Activated CD8-positive, alpha-beta T cell treated with anti-CD3 and anti-CD28 coated beads, Interleukin-2, amount 10 ng/mL, durations not matched to agents 7 days and 5 days (primary cell): Measurements from ENCODE around the gene NKIRAS2. TPM values are rescaled to one million over a fixed set of nuclear protein-coding genes. Genes with fewer than 3 reads are reported as not detected.

Experiments
- ATAC-seq: fragments of 150-1000 bp; cut with Tn5 transposase; one replicate; pipeline ENCODE4 v1.10.0; 2021; ENCODE audit warnings: moderate library complexity
- CTCF ChIA-PET: fragments of 350-600 bp; sonication (Branson Sonifier 250); formaldehyde crosslinking; loops from one replicate; lab custom pipeline; 2021; ENCODE audit warnings: antibody characterized with exemption; lab: Charles Lee
- POLR2A ChIA-PET: fragments of 350-600 bp; sonication (Branson Sonifier 250); formaldehyde crosslinking; loops from one replicate; lab custom pipeline; 2021; ENCODE audit warnings: antibody characterized with exemption; lab: Charles Lee
- DNase-seq: peaks from one replicate; pipeline ENCODE4 v3.0.0-alpha.2; 2020
- H3K27ac Mint-ChIP-seq: one replicate; pipeline ENCODE4 v1.8.0; 2021; ENCODE audit warnings: mild to moderate bottlenecking, mixed read lengths
- H3K27me3 Mint-ChIP-seq: one replicate; pipeline ENCODE4 v1.8.0; 2021; ENCODE audit warnings: low read depth, mixed read lengths
- H3K36me3 Mint-ChIP-seq: one replicate; pipeline ENCODE4 v1.8.0; 2021; ENCODE audit warnings: low read depth, mixed read lengths
- H3K4me1 Mint-ChIP-seq: one replicate; pipeline ENCODE4 v1.8.0; 2021; ENCODE audit warnings: low read depth, mixed read lengths
- H3K4me3 Mint-ChIP-seq: one replicate; pipeline ENCODE4 v1.8.0; 2021; ENCODE audit warnings: mild to moderate bottlenecking, mixed read lengths
- H3K9me3 Mint-ChIP-seq: one replicate; pipeline ENCODE4 v1.8.0; 2022; ENCODE audit warnings: mixed read lengths; ENCODE audit not compliant: insufficient read depth
- total RNA-seq, 2 experiments: library from RNA; stranded (reverse); gene quantifications; one replicate each; pipeline ENCODE4 v1.2.3, GENCODE V29; 2021

NKIRAS2 gene
- total RNA-seq, 2 experiments from 2014 or later = 25.7 to 26.2 TPM

DNA sequence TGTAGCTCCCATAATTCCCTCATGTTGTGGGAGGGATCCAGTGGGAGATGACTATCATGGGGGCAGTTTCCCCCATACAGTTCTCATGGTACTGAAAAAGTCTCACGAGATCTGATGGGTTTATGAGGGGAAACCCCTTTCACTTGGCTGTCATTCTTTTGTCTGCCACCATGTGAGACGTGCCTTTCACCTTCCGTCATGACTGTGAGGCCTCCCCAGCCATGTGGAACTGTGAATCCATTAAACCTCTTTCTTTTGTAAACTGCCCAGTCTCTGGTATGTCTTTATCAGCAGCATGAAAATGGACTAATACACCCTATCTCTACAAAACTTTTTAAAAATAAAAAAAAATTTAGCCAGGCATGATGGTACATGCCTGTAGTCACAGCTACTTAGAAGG lies 36.7 kb downstream of the NKIRAS2 start:
- no peak for ATAC-seq
- H3K9me3 Mint-ChIP-seq = no peaks in the 10 kb centered on the region
- ChIA-PET POLR2A (interaction anchor here (1.4 kb wide), 1 partner anchor 56 kb away, joined by 4 read pairs; no protein-coding TSS in a partner anchor), CTCF (interaction anchor here (1.7 kb wide), 2 partner anchors 9 to 11 kb away, joined by 7 to 8 read pairs; no protein-coding TSS in a partner anchor)
- H3K27me3 Mint-ChIP-seq = peaks cover 19% of the 10 kb centered on the region
- no peak for DNase-seq
- no peak overlapping the region for H3K4me3 Mint-ChIP-seq
- H3K4me1 Mint-ChIP-seq = peaks cover 9% of the 10 kb centered on the region
- H3K27ac Mint-ChIP-seq = no peak overlapping the region
- H3K36me3 Mint-ChIP-seq = no peaks in the 10 kb centered on the region

DNA sequence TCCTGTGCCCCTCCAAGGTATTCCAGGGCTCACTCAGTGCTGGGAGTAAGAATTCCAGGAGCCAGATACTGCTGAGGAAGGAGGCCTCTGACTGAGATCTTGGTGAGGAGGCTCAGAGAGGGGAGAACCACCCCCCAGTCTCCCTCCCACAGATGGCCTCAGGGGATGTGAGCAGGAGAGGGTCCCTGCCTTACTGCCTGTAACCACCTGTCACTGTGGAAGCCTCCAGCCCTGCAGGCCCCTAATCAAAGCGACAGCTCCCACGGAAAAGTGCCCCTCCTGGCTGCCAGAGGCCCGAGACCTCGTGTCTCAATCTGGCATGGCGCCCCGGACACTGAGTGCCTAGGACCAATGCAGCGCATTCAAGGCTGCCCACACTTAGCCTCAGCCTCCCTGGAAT lies 38.2 kb downstream of the NKIRAS2 start:
- ChIA-PET CTCF (interaction anchor here (1.6 kb wide), 1 partner anchor 15 kb away, joined by 4 read pairs; no protein-coding TSS in a partner anchor), POLR2A (no interaction called here)
- no peak for DNase-seq
- no peak for ATAC-seq
- no peaks in the 10 kb centered on the region for H3K36me3 Mint-ChIP-seq
- H3K9me3 Mint-ChIP-seq = no peaks in the 10 kb centered on the region
- H3K4me3 Mint-ChIP-seq = no peak overlapping the region
- H3K27me3 Mint-ChIP-seq = peaks cover 5% of the 10 kb centered on the region
- H3K4me1 Mint-ChIP-seq = peaks cover 12% of the 10 kb centered on the region
- H3K27ac Mint-ChIP-seq = no peak overlapping the region

DNA sequence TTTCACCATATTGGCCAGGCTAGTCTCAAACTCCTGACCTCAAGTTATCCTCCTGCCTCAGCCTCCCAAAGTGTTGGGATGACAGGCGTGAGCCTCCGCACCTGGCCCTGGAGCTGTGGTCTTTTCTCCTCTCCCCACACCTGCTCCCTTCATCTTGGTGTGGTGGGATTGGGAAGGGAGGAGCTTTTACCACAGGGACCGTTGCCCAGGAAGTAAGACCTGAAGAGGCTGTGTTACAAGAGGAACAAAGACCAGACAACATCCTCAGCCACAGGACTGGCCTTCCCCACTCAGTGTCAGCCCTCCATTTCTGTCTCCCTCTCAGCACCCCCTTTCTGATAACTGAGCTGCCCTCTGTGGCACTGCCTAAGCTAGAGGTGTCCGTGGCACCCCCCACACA lies 39.9 kb downstream of the NKIRAS2 start:
- Mint-ChIP-seq H3K9me3 (no peaks in the 10 kb centered on the region), H3K27me3 (no peaks in the 10 kb centered on the region), H3K4me1 (peaks cover 30% of the 10 kb centered on the region), H3K4me3 (no peak overlapping the region), H3K36me3 (no peaks in the 10 kb centered on the region), H3K27ac (no peak overlapping the region)
- no peak for ATAC-seq
- ChIA-PET CTCF (interaction anchor here (1.0 to 1.6 kb wide), 3 partner anchors 8 to 35 kb away, joined by 3 to 4 read pairs (median 4); no protein-coding TSS in a partner anchor), POLR2A (interaction anchor here (1.0 kb wide), 1 partner anchor 53 kb away, joined by 4 read pairs; the partner anchor contains the start of gene DHX58)
- DNase-seq = no peak

DNA sequence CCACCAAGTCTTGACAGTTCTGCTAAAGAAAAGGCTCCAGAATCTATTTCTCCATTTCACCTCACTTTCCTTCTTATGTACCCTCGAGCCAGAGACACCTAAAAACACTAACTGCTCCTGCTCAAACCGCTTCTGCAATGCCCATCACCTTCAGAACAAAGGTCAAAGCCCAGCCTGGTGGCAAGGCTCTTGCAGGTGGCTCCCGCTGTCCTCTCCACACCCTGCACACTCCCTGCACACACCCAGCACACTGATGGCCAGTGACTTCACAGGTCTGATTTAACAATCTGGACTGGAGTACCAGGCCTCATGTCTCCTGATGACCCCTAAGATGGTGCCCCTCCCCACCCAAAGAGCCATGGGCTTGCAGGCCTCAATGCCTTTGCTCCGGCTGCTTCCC lies 40.3 kb downstream of the NKIRAS2 start:
- H3K9me3 Mint-ChIP-seq = no peaks in the 10 kb centered on the region
- CTCF ChIA-PET = no interaction called here
- no peak for DNase-seq
- no peak overlapping the region for H3K27ac Mint-ChIP-seq
- no peak for ATAC-seq
- H3K4me1 Mint-ChIP-seq = peaks cover 34% of the 10 kb centered on the region
- no peak overlapping the region for H3K4me3 Mint-ChIP-seq
- no peaks in the 10 kb centered on the region for H3K27me3 Mint-ChIP-seq
- POLR2A ChIA-PET = interaction anchor here (1.0 kb wide), 1 partner anchor 52 kb away, joined by 4 read pairs; the partner anchor contains the start of gene DHX58
- H3K36me3 Mint-ChIP-seq = no peaks in the 10 kb centered on the region

DNA sequence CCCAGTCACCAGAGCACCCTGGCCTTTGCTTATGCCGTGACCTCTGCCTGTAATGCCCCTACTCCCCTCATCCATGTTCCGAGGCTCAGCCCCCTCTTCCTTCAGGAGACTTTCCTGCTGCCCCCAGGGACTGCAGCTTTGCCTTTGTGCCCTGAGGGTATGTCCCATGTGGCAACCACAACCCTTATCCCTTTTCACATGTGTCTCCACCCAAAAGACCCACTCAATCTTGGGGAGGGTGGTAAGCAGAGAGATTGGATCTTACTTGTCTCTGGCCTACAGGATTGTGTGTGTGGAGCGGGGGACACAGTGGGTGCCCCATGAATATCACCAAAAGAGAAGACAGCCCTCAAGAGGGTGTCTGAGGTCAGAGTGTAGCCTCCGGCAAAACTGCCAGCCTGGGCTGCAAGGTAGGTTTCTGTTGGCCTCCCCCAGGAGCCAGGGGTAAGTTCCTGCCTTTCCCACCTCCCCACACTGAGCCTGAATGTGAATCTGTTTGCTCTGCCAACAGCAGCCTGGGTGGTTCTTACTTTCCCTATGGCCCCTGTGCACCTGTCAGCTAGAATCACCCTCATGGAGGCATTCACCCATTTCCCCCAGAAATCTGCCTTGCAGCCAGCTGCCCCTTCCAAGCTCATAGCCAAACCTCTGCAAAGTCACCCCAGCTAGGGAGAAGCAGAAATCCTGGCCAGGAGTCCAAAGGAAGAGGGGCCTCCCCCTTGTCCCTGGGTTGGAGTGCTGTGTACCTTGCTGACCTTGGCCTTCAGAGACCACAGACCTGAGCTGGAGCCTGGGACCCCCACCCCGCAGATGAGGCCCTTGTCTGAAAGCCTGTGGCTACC lies 42.0 kb downstream of the NKIRAS2 start:
- DNase-seq (no peak), ATAC-seq (no peak)
- Mint-ChIP-seq H3K36me3 (no peaks in the 10 kb centered on the region), H3K4me3 (no peak overlapping the region), H3K9me3 (no peaks in the 10 kb centered on the region), H3K27me3 (no peaks in the 10 kb centered on the region), H3K4me1 (peaks cover 38% of the 10 kb centered on the region), H3K27ac (no peak overlapping the region)
- ChIA-PET POLR2A (interaction anchor here (0.6 to 0.7 kb wide), 2 partner anchors 11 to 366 kb away, joined by 3 read pairs; partner anchors contain the start of gene C17orf113), CTCF (interaction anchor here (0.7 kb wide), 2 partner anchors 10 to 15 kb away, joined by 3 to 4 read pairs; no protein-coding TSS in a partner anchor)

DNA sequence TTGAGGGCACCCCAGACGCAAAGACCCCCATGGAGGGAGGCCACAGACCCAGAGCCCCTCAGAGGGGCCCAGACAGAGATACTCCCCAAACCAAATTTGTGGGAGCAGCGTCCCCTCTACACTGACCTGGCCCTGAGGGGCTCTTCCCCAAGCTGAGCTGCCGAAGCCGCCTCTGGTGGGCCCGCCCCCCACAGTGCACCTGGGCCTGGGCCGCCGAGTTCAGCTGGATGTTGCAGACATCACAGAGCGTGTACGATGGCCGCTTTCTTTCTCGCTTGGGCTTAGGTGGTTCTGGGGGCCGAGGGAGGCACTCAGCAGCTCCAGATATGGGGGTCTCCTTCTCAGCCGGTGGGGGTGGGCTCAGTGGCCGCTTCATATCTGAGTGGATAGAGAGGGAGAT lies 42.8 kb downstream of the NKIRAS2 start:
- ChIA-PET POLR2A (no interaction called here), CTCF (interaction anchor here (0.7 kb wide), 1 partner anchor 9 kb away, joined by 4 read pairs; no protein-coding TSS in a partner anchor)
- ATAC-seq (no peak), DNase-seq (no peak)
- H3K27ac Mint-ChIP-seq = no peak overlapping the region
- no peaks in the 10 kb centered on the region for H3K36me3 Mint-ChIP-seq
- peaks cover 38% of the 10 kb centered on the region for H3K4me1 Mint-ChIP-seq
- no peak overlapping the region for H3K4me3 Mint-ChIP-seq
- H3K27me3 Mint-ChIP-seq = no peaks in the 10 kb centered on the region
- no peaks in the 10 kb centered on the region for H3K9me3 Mint-ChIP-seq

DNA sequence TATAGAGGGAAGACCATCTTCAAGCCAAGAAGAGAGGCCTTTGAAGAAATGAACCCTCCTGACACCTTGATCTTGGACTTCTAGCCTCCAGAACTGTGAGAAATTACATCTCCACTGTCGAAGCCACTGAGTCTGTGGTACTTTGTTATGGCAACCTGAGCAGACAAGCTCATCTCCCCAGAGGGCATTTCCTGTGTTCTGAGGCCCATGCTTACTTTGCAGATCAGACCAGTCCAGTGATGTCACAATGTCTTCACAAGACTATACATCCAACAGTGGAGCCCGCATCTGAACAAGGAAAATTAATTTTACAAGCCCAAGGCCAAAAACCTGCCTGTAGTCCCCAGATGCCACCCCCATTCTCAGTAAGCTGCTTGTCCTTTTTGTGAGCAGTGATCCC lies 45.3 kb downstream of the NKIRAS2 start:
- DNase-seq = peak; percentile 63
- CTCF ChIA-PET = interaction anchor here (0.7 to 5.4 kb wide), 24 partner anchors 8 to 342 kb away, joined by 3 to 77 read pairs (median 6); partner anchors contain the start of genes DHX58, NKIRAS2 and ZNF385C

DNA sequence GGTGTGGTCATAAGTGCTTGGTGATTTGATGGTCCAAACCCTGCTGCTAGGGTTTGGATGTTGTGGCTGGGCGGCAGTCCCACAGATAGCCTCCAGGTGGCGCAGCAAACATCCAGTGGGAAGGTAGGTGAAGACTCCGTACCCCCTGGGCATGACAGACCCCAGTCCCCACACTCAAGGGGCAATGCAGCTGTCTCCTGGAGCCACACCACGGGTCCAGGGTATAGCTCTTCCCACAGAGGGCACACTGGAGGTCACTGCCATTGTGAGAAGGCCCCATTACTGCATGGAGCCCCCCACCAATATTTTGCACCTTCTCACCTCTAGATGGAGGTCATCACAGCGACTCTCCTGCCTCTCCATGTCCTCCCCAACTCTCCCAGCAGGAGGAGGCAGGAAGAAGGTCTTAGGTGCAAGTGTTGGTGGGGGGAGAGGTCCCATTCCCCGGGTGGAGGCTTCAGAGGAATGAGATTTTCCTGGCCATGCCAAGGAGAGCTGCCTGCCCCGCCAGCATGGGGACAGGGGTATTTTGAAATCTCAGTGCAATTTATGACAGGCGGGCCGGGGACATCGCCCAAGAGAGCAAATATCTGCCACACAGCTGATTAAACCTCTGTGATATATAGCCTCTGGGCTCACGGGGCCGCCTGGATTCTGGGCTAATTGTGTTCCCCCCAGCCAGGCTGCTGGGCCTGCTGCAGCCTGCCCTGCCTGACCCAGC lies 47.6 kb downstream of the NKIRAS2 start:
- ChIA-PET POLR2A (interaction anchor here (1.7 kb wide), 1 partner anchor 45 kb away, joined by 6 read pairs; the partner anchor contains the start of gene DHX58), CTCF (interaction anchor here (0.8 to 5.4 kb wide), 20 partner anchors 8 to 124 kb away, joined by 3 to 77 read pairs (median 6); partner anchors contain the start of genes DHX58 and NKIRAS2)
- peak; percentile 79 for DNase-seq
- Mint-ChIP-seq H3K4me3 (no peak overlapping the region), H3K4me1 (peaks cover 42% of the 10 kb centered on the region), H3K27me3 (no peaks in the 10 kb centered on the region), H3K9me3 (no peaks in the 10 kb centered on the region), H3K27ac (no peak overlapping the region), H3K36me3 (no peaks in the 10 kb centered on the region)
- no peak for ATAC-seq

More for the DNA sequence above, 45.3 kb downstream of the NKIRAS2 start:
- Mint-ChIP-seq H3K4me1 (peaks cover 34% of the 10 kb centered on the region), H3K27me3 (no peaks in the 10 kb centered on the region), H3K9me3 (no peaks in the 10 kb centered on the region), H3K4me3 (no peak overlapping the region), H3K36me3 (no peaks in the 10 kb centered on the region), H3K27ac (peak overlapping the region; percentile 78)
- POLR2A ChIA-PET = interaction anchor here (1.0 to 2.6 kb wide), 3 partner anchors 36 to 48 kb away, joined by 3 to 19 read pairs (median 5); partner anchors contain the start of genes DHX58 and DNAJC7
- ATAC-seq = peak; percentile 71

DNA sequence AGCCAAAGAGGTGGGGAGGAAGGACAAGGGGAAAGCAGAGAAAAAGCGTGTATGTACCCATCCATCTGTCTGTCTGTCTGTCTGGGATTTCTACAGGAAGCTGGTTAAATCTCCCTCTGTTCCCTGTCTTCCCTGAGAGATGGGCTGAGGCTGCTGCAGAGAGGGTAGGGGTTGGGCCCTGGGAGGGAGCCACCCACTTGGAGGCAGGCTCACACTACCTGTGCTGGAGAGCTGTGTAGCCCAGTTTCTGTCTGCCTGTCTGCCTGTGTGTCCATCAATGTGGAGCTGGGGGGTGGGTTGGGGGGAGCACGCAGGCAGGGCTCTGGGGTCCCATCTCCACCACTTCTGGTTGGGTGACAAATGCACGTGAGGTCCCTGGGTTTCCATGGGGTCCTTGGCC lies 49.1 kb downstream of the NKIRAS2 start:
- H3K4me1 Mint-ChIP-seq = peaks cover 41% of the 10 kb centered on the region
- H3K4me3 Mint-ChIP-seq = no peak overlapping the region
- H3K27ac Mint-ChIP-seq = no peak overlapping the region
- no peaks in the 10 kb centered on the region for H3K27me3 Mint-ChIP-seq
- no peak for ATAC-seq
- no peak for DNase-seq
- H3K9me3 Mint-ChIP-seq = no peaks in the 10 kb centered on the region
- no peaks in the 10 kb centered on the region for H3K36me3 Mint-ChIP-seq
- ChIA-PET POLR2A (no interaction called here), CTCF (interaction anchor here (1.4 to 5.4 kb wide), 2 partner anchors 32 to 42 kb away, joined by 11 to 77 read pairs; partner anchors contain the start of gene DHX58)

DNA sequence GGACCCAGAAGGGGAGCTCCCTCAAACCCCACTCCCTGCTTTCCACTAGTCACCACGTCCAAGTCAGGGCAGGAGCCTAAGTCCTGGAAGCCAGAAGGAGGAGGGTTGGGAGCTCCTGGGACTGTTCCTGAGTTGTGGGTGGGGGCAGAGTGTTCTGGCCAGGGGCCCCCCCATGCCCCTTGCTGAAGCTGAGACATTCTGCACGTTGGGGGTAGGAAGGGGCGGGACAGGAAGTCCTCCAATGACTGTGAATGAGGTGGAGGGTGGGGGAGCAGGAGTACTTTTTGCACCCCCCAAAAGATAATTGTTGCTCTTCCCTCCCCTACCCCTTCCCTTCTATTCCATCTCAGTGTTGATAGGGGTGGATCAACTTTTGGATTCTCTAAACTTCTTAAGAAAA lies 51.9 kb downstream of the NKIRAS2 start:
- H3K36me3 Mint-ChIP-seq = no peaks in the 10 kb centered on the region
- peaks cover 25% of the 10 kb centered on the region for H3K4me1 Mint-ChIP-seq
- no peaks in the 10 kb centered on the region for H3K9me3 Mint-ChIP-seq
- H3K27me3 Mint-ChIP-seq = no peaks in the 10 kb centered on the region
- ChIA-PET POLR2A (interaction anchor here (0.6 to 3.2 kb wide), 3 partner anchors 35 to 365 kb away, joined by 3 to 22 read pairs (median 3); partner anchors contain the start of gene DHX58), CTCF (interaction anchor here (0.8 to 2.6 kb wide), 7 partner anchors 9 to 52 kb away, joined by 3 to 9 read pairs (median 4); partner anchors contain the start of gene NKIRAS2)
- H3K4me3 Mint-ChIP-seq = peak overlapping the region; percentile 70
- no peak for ATAC-seq
- DNase-seq = peak; percentile 38
- H3K27ac Mint-ChIP-seq = peak overlapping the region; percentile 29
